ENCODE measurements around the gene PIGU. TPM values are rescaled to one million over a fixed set of nuclear protein-coding genes. Genes with fewer than 3 reads are reported as not detected.
"Not testable (repeated sequence)": the region's sequence is repeated elsewhere in the genome, so short reads cannot be mapped to it uniquely, and the experiment has no call there.

PIGU gene
- total and polyA plus RNA-seq, 2 donors (not counting 1 experiment from before 2014, with no cell fraction given), result 12.0 to 19.3 TPM

GRCh38 chr20:34519841-34520240 lies 157.1 kb downstream of the PIGU start:
- H3K9ac ChIP-seq (ENCODE audit: low read length); ATAC-seq (ENCODE audit: low read depth); H3K4me1 ChIP-seq (ENCODE audit: control insufficient read depth in 2 of 2, insufficient read depth in 2 of 2, low read length in 2 of 2); H3K9me3 Mint-ChIP-seq (ENCODE audit: insufficient read depth); H3K27me3 ChIP-seq (replicated peaks in 1 of 4; ENCODE audit: control extremely low read depth in 1 of 4, control insufficient read depth in 3 of 4, insufficient read depth in 4 of 4, low read length in 3 of 4); H3K27me3 Mint-ChIP-seq; H3K4me2 ChIP-seq (replicated peaks; ENCODE audit: low read depth, low read length, poor library complexity, severe bottlenecking); H2AFZ ChIP-seq (ENCODE audit: insufficient read depth, low read depth, low read length, poor library complexity, severe bottlenecking); CTCF ChIA-PET; H3K27ac Mint-ChIP-seq; H3K27ac ChIP-seq (ENCODE audit: low read length in 2 of 2); H3K4me3 Mint-ChIP-seq; POLR2A ChIA-PET; H3K9me3 ChIP-seq (ENCODE audit: control extremely low read depth in 1 of 3, control insufficient read depth in 2 of 3, insufficient read depth in 1 of 3, low read length in 2 of 3); DNase-seq; H3K4me3 ChIP-seq (ENCODE audit: control extremely low read depth in 1 of 5, extremely low read depth in 1 of 5, insufficient read depth in 1 of 5, low read depth in 2 of 5, low read length in 4 of 5): not testable (repeated sequence)
- Histone ChIP-seq H4K20me1 (ENCODE audit: control insufficient read depth, insufficient read depth, low read length, poor library complexity, severe bottlenecking) (peaks cover 55% of the 10 kb centered on the region), H3K79me2 (ENCODE audit: control insufficient read depth, insufficient read depth, low read length) (peaks cover 91% of the 10 kb centered on the region), H3K36me3 (replicated peaks in 1 of 2; ENCODE audit: control extremely low read depth in 1 of 2, control insufficient read depth in 1 of 2, extremely low read depth in 1 of 2, insufficient read depth in 2 of 2, low read length in 1 of 2) (peaks cover 4 to 12% of the 10 kb centered on the region in 2 experiments)
- peaks cover 50% of the 10 kb centered on the region for H3K4me1 Mint-ChIP-seq
- intact Hi-C loops (cut with micrococcal nuclease), result loop anchor here (5.0 kb wide), 2 partner anchors 408 to 528 kb away; partner anchors contain the start of genes EIF2S2 and RALY
- WGBS (ENCODE audit: insufficient coverage), result 100% methylated on average over 7 of the region's 10 CpGs

GRCh38 chr20:34518863-34519262 lies 158.0 kb downstream of the PIGU start:
- not testable (repeated sequence) for H3K9me3 Mint-ChIP-seq (ENCODE audit: insufficient read depth); H3K9ac ChIP-seq (ENCODE audit: low read length)

More at GRCh38 chr20:34518863-34519262, 158.0 kb downstream of the PIGU start:
- DNase-seq; H3K27me3 ChIP-seq (replicated peaks in 1 of 4; ENCODE audit: control extremely low read depth in 1 of 4, control insufficient read depth in 3 of 4, insufficient read depth in 4 of 4, low read length in 3 of 4); H3K27ac Mint-ChIP-seq; H2AFZ ChIP-seq (ENCODE audit: insufficient read depth, low read depth, low read length, poor library complexity, severe bottlenecking); H3K27ac ChIP-seq (ENCODE audit: low read length in 2 of 2); CTCF ChIA-PET; POLR2A ChIA-PET; H3K36me3 ChIP-seq (replicated peaks in 1 of 2; ENCODE audit: control extremely low read depth in 1 of 2, control insufficient read depth in 1 of 2, extremely low read depth in 1 of 2, insufficient read depth in 2 of 2, low read length in 1 of 2); H3K4me2 ChIP-seq (replicated peaks; ENCODE audit: low read depth, low read length, poor library complexity, severe bottlenecking); ATAC-seq (ENCODE audit: low read depth); H3K4me3 Mint-ChIP-seq; H3K4me3 ChIP-seq (ENCODE audit: control extremely low read depth in 1 of 5, extremely low read depth in 1 of 5, insufficient read depth in 1 of 5, low read depth in 2 of 5, low read length in 4 of 5); H3K27me3 Mint-ChIP-seq; H3K9me3 ChIP-seq (ENCODE audit: control extremely low read depth in 1 of 3, control insufficient read depth in 2 of 3, insufficient read depth in 1 of 3, low read length in 2 of 3): not testable (repeated sequence)
- WGBS (ENCODE audit: insufficient coverage), result 100% methylated on average over 4 of the region's 7 CpGs
- intact Hi-C loops (cut with micrococcal nuclease), result loop anchor here (5.0 kb wide), 2 partner anchors 407 to 527 kb away; partner anchors contain the start of genes EIF2S2 and RALY
- Histone ChIP-seq H3K79me2 (ENCODE audit: control insufficient read depth, insufficient read depth, low read length) (peaks cover 81% of the 10 kb centered on the region), H4K20me1 (ENCODE audit: control insufficient read depth, insufficient read depth, low read length, poor library complexity, severe bottlenecking) (peaks cover 46% of the 10 kb centered on the region), H3K4me1 (ENCODE audit: control insufficient read depth in 2 of 2, insufficient read depth in 2 of 2, low read length in 2 of 2) (peaks cover 10 to 11% of the 10 kb centered on the region in 2 donors)
- H3K4me1 Mint-ChIP-seq, result peaks cover 49% of the 10 kb centered on the region
